ENCODE results near the gene IL13RA1.

The IL13RA1 gene

DNA sequence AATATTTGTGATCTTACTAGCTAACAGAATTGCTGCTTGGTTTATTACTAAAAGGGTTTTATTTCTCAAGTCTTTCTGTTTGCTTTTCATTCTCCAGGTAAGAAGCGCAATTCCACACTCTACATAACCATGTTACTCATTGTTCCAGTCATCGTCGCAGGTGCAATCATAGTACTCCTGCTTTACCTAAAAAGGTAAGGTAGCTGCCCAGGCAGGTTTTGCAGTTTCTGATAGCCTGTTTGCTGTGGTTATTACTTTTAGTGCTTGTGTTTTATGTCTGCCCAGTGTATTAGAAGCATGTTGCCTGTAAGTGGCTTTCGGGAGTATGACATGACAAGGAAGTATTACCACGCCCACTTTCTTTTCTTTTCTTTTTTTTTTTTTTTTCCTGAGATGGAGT, 46.4 kb downstream of the IL13RA1 start:
- no peak overlapping the region for H2BK5ac ChIP-seq (ENCODE audit: low read depth, low read length, poor library complexity, severe bottlenecking)
- no peaks in the 10 kb centered on the region for H3K4me1 ChIP-seq (ENCODE audit: control insufficient read depth, insufficient read depth, low read depth, low read length)
- H3K4me3 ChIP-seq (ENCODE audit: insufficient read depth in 1 of 2, low read depth in 1 of 2, low read length in 2 of 2), result no peak overlapping the region
- H4K8ac ChIP-seq (ENCODE audit: low read length), result no peak overlapping the region
- H3K4me2 ChIP-seq (ENCODE audit: low read length, poor library complexity, severe bottlenecking), result no peak overlapping the region
- H3K9ac ChIP-seq (ENCODE audit: low read length), result no peak overlapping the region
- H3K36me3 ChIP-seq (ENCODE audit: control insufficient read depth in 1 of 2, insufficient read depth in 2 of 2, low read depth in 1 of 2, low read length in 2 of 2), result peaks cover 12 to 28% of the 10 kb centered on the region in 2 experiments
- no peak overlapping the region for H2AFZ ChIP-seq (ENCODE audit: low read depth, low read length)
- H3K4ac ChIP-seq (ENCODE audit: low read depth in 1 of 2, low read length in 2 of 2), result no peak overlapping the region
- no peak overlapping the region for H2AK5ac ChIP-seq (ENCODE audit: low read length, severe bottlenecking)
- no peak overlapping the region for H3K18ac ChIP-seq (ENCODE audit: low read depth in 1 of 2, low read length in 2 of 2)
- H2BK12ac ChIP-seq (ENCODE audit: low read length in 2 of 2), result no peak overlapping the region
- H4K91ac ChIP-seq (ENCODE audit: low read length), result no peak overlapping the region
- no peak overlapping the region for H3K27ac ChIP-seq (ENCODE audit: low read length, poor library complexity, severe bottlenecking)
- H2BK120ac ChIP-seq (ENCODE audit: low read depth, low read length), result no peak overlapping the region
- H3K27me3 ChIP-seq (ENCODE audit: control insufficient read depth in 1 of 2, insufficient read depth in 1 of 2, low read length in 2 of 2), result no peaks in the 10 kb centered on the region
- no peak overlapping the region for H3K14ac ChIP-seq (ENCODE audit: low read length in 2 of 2)
- no peak overlapping the region for H2BK15ac ChIP-seq (ENCODE audit: low read depth, poor library complexity, severe bottlenecking)
- no peaks in the 10 kb centered on the region for H3K9me3 ChIP-seq (ENCODE audit: control insufficient read depth, low read length)
- H3K79me1 ChIP-seq (replicated peaks; ENCODE audit: low read length, poor library complexity, severe bottlenecking), result no peaks in the 10 kb centered on the region
- no peak for DNase-seq
- no CpG with 5 or more reads among the region's 5 CpGs for WGBS
- no peak overlapping the region for H3K23ac ChIP-seq (ENCODE audit: low read length in 2 of 2)

DNA sequence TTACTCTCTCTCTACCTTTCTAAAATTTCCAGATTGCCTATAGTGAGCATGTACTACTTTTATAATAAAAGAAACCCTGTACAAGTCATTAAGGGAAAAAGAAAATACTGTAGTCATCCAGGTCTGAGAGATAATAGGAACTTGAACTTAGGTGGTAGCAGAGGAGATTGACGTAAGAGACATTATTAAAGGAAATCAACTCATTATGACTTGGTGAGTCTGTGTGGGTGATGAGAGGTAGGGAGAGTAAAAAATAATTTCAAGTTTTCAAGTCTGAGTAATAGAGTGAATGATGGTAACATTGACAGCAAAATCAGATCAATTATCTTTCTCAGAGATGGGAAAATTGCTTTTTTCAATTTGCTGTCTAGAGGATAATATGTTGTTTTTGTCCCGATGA, 52.2 kb downstream of the IL13RA1 start:
- Histone ChIP-seq H3K4me2 (ENCODE audit: low read length, poor library complexity, severe bottlenecking) (no peak overlapping the region), H4K8ac (ENCODE audit: low read length) (no peak overlapping the region), H3K4me1 (ENCODE audit: control insufficient read depth, insufficient read depth, low read depth, low read length) (no peaks in the 10 kb centered on the region), H3K27me3 (ENCODE audit: control insufficient read depth in 1 of 2, insufficient read depth in 1 of 2, low read length in 2 of 2) (no peaks in the 10 kb centered on the region), H2BK15ac (ENCODE audit: low read depth, poor library complexity, severe bottlenecking) (no peak overlapping the region), H3K9ac (ENCODE audit: low read length) (no peak overlapping the region), H3K79me1 (replicated peaks; ENCODE audit: low read length, poor library complexity, severe bottlenecking) (no peaks in the 10 kb centered on the region), H3K4ac (ENCODE audit: low read depth in 1 of 2, low read length in 2 of 2) (no peak overlapping the region), H3K4me3 (ENCODE audit: insufficient read depth in 1 of 2, low read depth in 1 of 2, low read length in 2 of 2) (no peak overlapping the region), H2BK5ac (ENCODE audit: low read depth, low read length, poor library complexity, severe bottlenecking) (no peak overlapping the region), H3K36me3 (ENCODE audit: control insufficient read depth in 1 of 2, insufficient read depth in 2 of 2, low read depth in 1 of 2, low read length in 2 of 2) (peaks cover 0 to 16% of the 10 kb centered on the region in 2 experiments), H2BK120ac (ENCODE audit: low read depth, low read length) (no peak overlapping the region), H2AFZ (ENCODE audit: low read depth, low read length) (no peak overlapping the region), H3K18ac (ENCODE audit: low read depth in 1 of 2, low read length in 2 of 2) (no peak overlapping the region), H3K14ac (ENCODE audit: low read length in 2 of 2) (no peak overlapping the region), H2AK5ac (ENCODE audit: low read length, severe bottlenecking) (no peak overlapping the region), H2BK12ac (ENCODE audit: low read length in 2 of 2) (no peak overlapping the region), H3K9me3 (ENCODE audit: control insufficient read depth, low read length) (no peaks in the 10 kb centered on the region), H4K91ac (ENCODE audit: low read length) (no peak overlapping the region), H3K23ac (ENCODE audit: low read length in 2 of 2) (no peak overlapping the region), H3K27ac (ENCODE audit: low read length, poor library complexity, severe bottlenecking) (no peak overlapping the region)
- WGBS, result 100% methylated on average over 1 of the region's 2 CpGs
- no peak for DNase-seq

DNA sequence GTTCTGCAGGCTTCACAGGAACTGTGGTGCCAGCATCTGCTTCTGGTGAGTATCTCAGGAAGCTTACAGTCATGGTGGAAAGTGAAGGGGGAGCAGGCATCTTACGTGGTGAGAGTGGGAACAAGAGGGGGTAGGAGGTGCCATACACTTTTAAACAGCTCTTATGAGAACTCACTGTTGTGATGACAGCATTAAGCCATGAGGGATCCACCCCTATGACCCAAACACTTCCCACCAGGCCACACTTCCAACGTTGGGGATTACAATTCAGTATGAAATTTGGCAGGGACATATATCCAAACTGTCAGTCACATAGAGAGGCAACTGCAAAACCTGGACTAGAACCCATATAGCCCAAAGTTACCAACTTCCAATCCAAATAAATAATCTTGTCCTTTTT, 53.1 kb downstream of the IL13RA1 start:
- Histone ChIP-seq H3K4ac (ENCODE audit: low read depth in 1 of 2, low read length in 2 of 2) (no peak overlapping the region), H3K79me1 (replicated peaks; ENCODE audit: low read length, poor library complexity, severe bottlenecking) (no peaks in the 10 kb centered on the region), H3K9me3 (ENCODE audit: control insufficient read depth, low read length) (no peaks in the 10 kb centered on the region), H2BK5ac (ENCODE audit: low read depth, low read length, poor library complexity, severe bottlenecking) (no peak overlapping the region), H3K14ac (ENCODE audit: low read length in 2 of 2) (no peak overlapping the region), H3K9ac (ENCODE audit: low read length) (peak overlapping the region; percentile 58), H3K27ac (ENCODE audit: low read length, poor library complexity, severe bottlenecking) (no peak overlapping the region), H2AFZ (ENCODE audit: low read depth, low read length) (no peak overlapping the region), H4K91ac (ENCODE audit: low read length) (no peak overlapping the region), H3K4me2 (ENCODE audit: low read length, poor library complexity, severe bottlenecking) (no peak overlapping the region), H3K4me3 (ENCODE audit: insufficient read depth in 1 of 2, low read depth in 1 of 2, low read length in 2 of 2) (no peak overlapping the region), H2AK5ac (ENCODE audit: low read length, severe bottlenecking) (no peak overlapping the region), H3K18ac (ENCODE audit: low read depth in 1 of 2, low read length in 2 of 2) (no peak overlapping the region), H3K23ac (ENCODE audit: low read length in 2 of 2) (no peak overlapping the region), H3K27me3 (ENCODE audit: control insufficient read depth in 1 of 2, insufficient read depth in 1 of 2, low read length in 2 of 2) (no peaks in the 10 kb centered on the region), H2BK15ac (ENCODE audit: low read depth, poor library complexity, severe bottlenecking) (no peak overlapping the region), H2BK120ac (ENCODE audit: low read depth, low read length) (no peak overlapping the region), H2BK12ac (ENCODE audit: low read length in 2 of 2) (no peak overlapping the region), H3K36me3 (ENCODE audit: control insufficient read depth in 1 of 2, insufficient read depth in 2 of 2, low read depth in 1 of 2, low read length in 2 of 2) (peaks cover 0 to 16% of the 10 kb centered on the region in 2 experiments), H3K4me1 (ENCODE audit: control insufficient read depth, insufficient read depth, low read depth, low read length) (no peaks in the 10 kb centered on the region), H4K8ac (ENCODE audit: low read length) (no peak overlapping the region)
- no peak for DNase-seq
- whole genome bisulfite sequencing, result 88% methylated on average over 1 of the region's 2 CpGs

DNA sequence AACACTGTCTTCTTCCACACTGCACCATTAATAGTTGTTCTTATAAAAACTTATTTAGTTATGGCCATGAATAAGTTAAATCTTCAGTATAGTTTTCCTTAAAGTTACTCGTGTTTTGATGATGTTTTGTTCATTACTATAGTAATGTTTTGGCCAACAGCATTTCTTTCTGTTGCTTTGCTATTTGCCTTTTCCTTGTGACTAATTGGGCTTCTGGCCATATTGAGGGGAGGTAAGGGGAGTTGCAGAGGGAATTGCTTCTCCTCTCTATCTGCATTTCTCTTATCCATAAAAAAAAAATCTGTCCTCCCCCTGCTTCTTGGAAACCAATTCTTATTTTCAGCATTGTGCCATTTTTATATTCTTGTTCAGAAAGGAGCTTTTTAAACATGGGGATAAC, 53.5 kb downstream of the IL13RA1 start:
- Histone ChIP-seq H3K14ac (ENCODE audit: low read length in 2 of 2) (no peak overlapping the region), H3K23ac (ENCODE audit: low read length in 2 of 2) (no peak overlapping the region), H2BK5ac (ENCODE audit: low read depth, low read length, poor library complexity, severe bottlenecking) (no peak overlapping the region), H3K9ac (ENCODE audit: low read length) (peak overlapping the region; percentile 58), H3K4me1 (ENCODE audit: control insufficient read depth, insufficient read depth, low read depth, low read length) (no peaks in the 10 kb centered on the region), H2BK120ac (ENCODE audit: low read depth, low read length) (no peak overlapping the region), H2AK5ac (ENCODE audit: low read length, severe bottlenecking) (no peak overlapping the region), H3K27ac (ENCODE audit: low read length, poor library complexity, severe bottlenecking) (no peak overlapping the region), H3K36me3 (ENCODE audit: control insufficient read depth in 1 of 2, insufficient read depth in 2 of 2, low read depth in 1 of 2, low read length in 2 of 2) (peaks cover 0 to 16% of the 10 kb centered on the region in 2 experiments), H4K8ac (ENCODE audit: low read length) (no peak overlapping the region), H3K4me3 (ENCODE audit: insufficient read depth in 1 of 2, low read depth in 1 of 2, low read length in 2 of 2) (no peak overlapping the region), H3K9me3 (ENCODE audit: control insufficient read depth, low read length) (no peaks in the 10 kb centered on the region), H3K4ac (ENCODE audit: low read depth in 1 of 2, low read length in 2 of 2) (no peak overlapping the region), H3K79me1 (replicated peaks; ENCODE audit: low read length, poor library complexity, severe bottlenecking) (no peaks in the 10 kb centered on the region), H2AFZ (ENCODE audit: low read depth, low read length) (no peak overlapping the region), H3K4me2 (ENCODE audit: low read length, poor library complexity, severe bottlenecking) (no peak overlapping the region), H3K18ac (ENCODE audit: low read depth in 1 of 2, low read length in 2 of 2) (no peak overlapping the region), H2BK15ac (ENCODE audit: low read depth, poor library complexity, severe bottlenecking) (no peak overlapping the region), H2BK12ac (ENCODE audit: low read length in 2 of 2) (no peak overlapping the region), H3K27me3 (ENCODE audit: control insufficient read depth in 1 of 2, insufficient read depth in 1 of 2, low read length in 2 of 2) (no peaks in the 10 kb centered on the region), H4K91ac (ENCODE audit: low read length) (no peak overlapping the region)
- peak; percentile 2 for DNase-seq
- no CpG with 5 or more reads among the region's 1 CpG for WGBS
